ENCODE measurements around the gene RTN4IP1. TPM values are rescaled to one million over a fixed set of nuclear protein-coding genes. Genes with fewer than 3 reads are reported as not detected.

The RTN4IP1 gene
- total RNA-seq, result 7.1 and 7.5 TPM in 2 replicates
- long read RNA-seq, transcript RTN4IP1-201 (9 exons, 1,682 nt), result major isoform, 35 of 42 reads
- long read RNA-seq, partial matches to known transcripts, result 1 of 42 reads
- long read RNA-seq, other reads (novel, unspliced or antisense), result 6 of 42 reads

GRCh38 chr6:106629103-106629858, at the start of gene RTN4IP1, which contains the start of gene QRSL1:
TSS of gene RTN4IP1 (minus strand) at chr6:106629498. CDS start at chr6:106629021, 477 bp downstream.
TSS of gene QRSL1 (plus strand) at chr6:106629578. CDS start at chr6:106629682, 104 bp downstream.
- peak within 1 kb of the TSS; percentile 99 for H3K27ac Mint-ChIP-seq
- H3K9me3 Mint-ChIP-seq (ENCODE audit: low read depth), result peaks cover 2% of the 10 kb centered on the region
- peak within 1 kb of the TSS; percentile 94 for H3K4me3 Mint-ChIP-seq (ENCODE audit: low read depth)
- peaks cover 7% of the 10 kb centered on the region for H3K36me3 Mint-ChIP-seq (ENCODE audit: insufficient read depth)
- peaks cover 33% of the 10 kb centered on the region for H3K4me1 Mint-ChIP-seq (ENCODE audit: low read depth)
- H3K27me3 Mint-ChIP-seq, result no peaks in the 10 kb centered on the region
- DNase-seq (ENCODE audit: low spot score, unreplicated experiment), result peak; percentile 78
- no peak for TF ChIP-seq CTCF (IDR thresholded peaks at IDR 0.05; ENCODE audit: unreplicated experiment)

GRCh38 chr6:106677282-106677681, 48.0 kb upstream of the RTN4IP1 start:
- no peak overlapping the region for H3K27ac Mint-ChIP-seq
- TF ChIP-seq CTCF (IDR thresholded peaks at IDR 0.05; ENCODE audit: unreplicated experiment), result no peak
- no peaks in the 10 kb centered on the region for H3K27me3 Mint-ChIP-seq
- peaks cover 3% of the 10 kb centered on the region for H3K4me1 Mint-ChIP-seq (ENCODE audit: low read depth)
- peaks cover 4% of the 10 kb centered on the region for H3K36me3 Mint-ChIP-seq (ENCODE audit: insufficient read depth)
- no peak for DNase-seq (ENCODE audit: low spot score, unreplicated experiment)
- peaks cover 8% of the 10 kb centered on the region for H3K9me3 Mint-ChIP-seq (ENCODE audit: low read depth)
- H3K4me3 Mint-ChIP-seq (ENCODE audit: low read depth), result no peak overlapping the region

GRCh38 chr6:106674541-106675229, 45.4 kb upstream of the RTN4IP1 start:
- TF ChIP-seq CTCF (IDR thresholded peaks at IDR 0.05; ENCODE audit: unreplicated experiment), result no peak
- Mint-ChIP-seq H3K27ac (no peak overlapping the region), H3K4me3 (ENCODE audit: low read depth) (no peak overlapping the region), H3K36me3 (ENCODE audit: insufficient read depth) (peaks cover 4% of the 10 kb centered on the region), H3K4me1 (ENCODE audit: low read depth) (peaks cover 3% of the 10 kb centered on the region), H3K9me3 (ENCODE audit: low read depth) (peaks cover 4% of the 10 kb centered on the region), H3K27me3 (no peaks in the 10 kb centered on the region)
- DNase-seq (ENCODE audit: low spot score, unreplicated experiment), result no peak

- Mint-ChIP-seq H3K4me1 (ENCODE audit: low read depth) (peaks cover 3% of the 10 kb centered on the region), H3K27me3 (no peaks in the 10 kb centered on the region), H3K4me3 (ENCODE audit: low read depth) (no peak overlapping the region), H3K36me3 (ENCODE audit: insufficient read depth) (peaks cover 7% of the 10 kb centered on the region), H3K27ac (no peak overlapping the region), H3K9me3 (ENCODE audit: low read depth) (peaks cover 4% of the 10 kb centered on the region)
- TF ChIP-seq CTCF (IDR thresholded peaks at IDR 0.05; ENCODE audit: unreplicated experiment), result no peak
- no peak for DNase-seq (ENCODE audit: low spot score, unreplicated experiment)
These were observed 42.4 kb upstream of the RTN4IP1 start for GRCh38 chr6:106671651-106672050.

GRCh38 chr6:106670236-106670635, 40.9 kb upstream of the RTN4IP1 start:
- no peak for DNase-seq (ENCODE audit: low spot score, unreplicated experiment)
- Mint-ChIP-seq H3K27me3 (no peaks in the 10 kb centered on the region), H3K4me3 (ENCODE audit: low read depth) (no peak overlapping the region), H3K27ac (no peak overlapping the region), H3K9me3 (ENCODE audit: low read depth) (peaks cover 4% of the 10 kb centered on the region), H3K36me3 (ENCODE audit: insufficient read depth) (peaks cover 8% of the 10 kb centered on the region), H3K4me1 (ENCODE audit: low read depth) (peaks cover under 1% of the 10 kb centered on the region)
- no peak for TF ChIP-seq CTCF (IDR thresholded peaks at IDR 0.05; ENCODE audit: unreplicated experiment)
